ENCODE measurements around the gene TMEM62.

DNA sequence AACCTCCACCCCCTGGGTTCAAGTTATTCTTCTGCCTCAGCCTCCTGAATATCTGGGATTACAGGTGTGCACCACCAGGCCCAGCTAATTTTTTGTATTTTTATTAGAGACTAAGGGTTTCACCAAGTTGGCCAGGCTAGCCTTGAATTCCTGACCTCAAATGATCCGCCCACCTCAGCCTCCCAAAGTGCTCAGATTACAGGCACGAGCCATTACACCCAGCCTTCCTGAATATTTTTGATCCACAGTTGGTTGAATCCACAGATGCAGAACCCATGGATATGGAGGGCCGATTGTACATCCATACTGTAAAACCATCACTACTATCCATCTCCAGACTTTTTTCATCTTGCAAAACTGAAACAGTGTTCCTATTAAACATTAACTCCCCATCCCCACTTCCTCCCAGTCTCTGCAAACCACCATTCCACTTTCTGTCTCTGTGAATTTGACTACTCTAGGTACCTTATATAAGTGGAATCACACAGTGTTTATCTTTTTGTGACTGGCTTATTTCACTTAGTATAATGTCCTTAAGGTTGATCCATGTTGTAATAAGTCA lies 8.2 kb upstream of the TMEM62 start:
- TF ChIP-seq, protein P1, sequence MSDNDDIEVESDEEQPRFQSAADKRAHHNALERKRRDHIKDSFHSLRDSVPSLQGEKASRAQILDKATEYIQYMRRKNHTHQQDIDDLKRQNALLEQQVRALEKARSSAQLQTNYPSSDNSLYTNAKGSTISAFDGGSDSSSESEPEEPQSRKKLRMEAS (IDR thresholded peaks at IDR 0.05), result no peak
- TF ChIP-seq, protein P2, sequence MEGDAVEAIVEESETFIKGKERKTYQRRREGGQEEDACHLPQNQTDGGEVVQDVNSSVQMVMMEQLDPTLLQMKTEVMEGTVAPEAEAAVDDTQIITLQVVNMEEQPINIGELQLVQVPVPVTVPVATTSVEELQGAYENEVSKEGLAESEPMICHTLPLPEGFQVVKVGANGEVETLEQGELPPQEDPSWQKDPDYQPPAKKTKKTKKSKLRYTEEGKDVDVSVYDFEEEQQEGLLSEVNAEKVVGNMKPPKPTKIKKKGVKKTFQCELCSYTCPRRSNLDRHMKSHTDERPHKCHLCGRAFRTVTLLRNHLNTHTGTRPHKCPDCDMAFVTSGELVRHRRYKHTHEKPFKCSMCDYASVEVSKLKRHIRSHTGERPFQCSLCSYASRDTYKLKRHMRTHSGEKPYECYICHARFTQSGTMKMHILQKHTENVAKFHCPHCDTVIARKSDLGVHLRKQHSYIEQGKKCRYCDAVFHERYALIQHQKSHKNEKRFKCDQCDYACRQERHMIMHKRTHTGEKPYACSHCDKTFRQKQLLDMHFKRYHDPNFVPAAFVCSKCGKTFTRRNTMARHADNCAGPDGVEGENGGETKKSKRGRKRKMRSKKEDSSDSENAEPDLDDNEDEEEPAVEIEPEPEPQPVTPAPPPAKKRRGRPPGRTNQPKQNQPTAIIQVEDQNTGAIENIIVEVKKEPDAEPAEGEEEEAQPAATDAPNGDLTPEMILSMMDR (IDR thresholded peaks at IDR 0.05), result no peak
- no peak for TF ChIP-seq KDM5A (IDR thresholded peaks at IDR 0.05)
- no peak for TF ChIP-seq CEBPB (IDR thresholded peaks at IDR 0.05)
- no peak for TF ChIP-seq MYC (IDR thresholded peaks at IDR 0.05; ENCODE audit: borderline replicate concordance, low read length)
- no peak for TF ChIP-seq POLR2A (IDR thresholded peaks at IDR 0.05; ENCODE audit: low read length)
